SJCRH30 (cell line): ENCODE measurements around the gene TP53. TPM values are rescaled to one million over a fixed set of nuclear protein-coding genes. Genes with fewer than 3 reads are reported as not detected.
"Not testable (repeated sequence)": the region's sequence is repeated elsewhere in the genome, so short reads cannot be mapped to it uniquely, and the experiment has no call there.

Experiments used
- DNase-seq, 2 experiments: peaks; one replicate each; pipeline ENCODE4 v3.0.0-alpha.2; 2015 to 2020
- H3K27ac ChIP-seq: fragments of 250-450 bp; sonication (Bioruptor Pico); 2 replicates; pipeline ENCODE4 v1.5.1; 2020; ENCODE audit warnings: mild to moderate bottlenecking, moderate library complexity
- H3K27me3 ChIP-seq: fragments of 250-450 bp; sonication (Bioruptor Pico); 2 replicates; pipeline ENCODE4 v1.5.1; 2020; ENCODE audit warnings: mild to moderate bottlenecking, moderate library complexity
- H3K36me3 ChIP-seq: fragments of 250-450 bp; sonication (Bioruptor Pico); 2 replicates; pipeline ENCODE4 v1.5.1; 2020; ENCODE audit warnings: mild to moderate bottlenecking, moderate library complexity
- H3K4me1 ChIP-seq: fragments of 250-450 bp; sonication (Bioruptor Pico); 2 replicates; pipeline ENCODE4 v1.5.1; 2020; ENCODE audit warnings: mild to moderate bottlenecking, moderate library complexity
- H3K4me3 ChIP-seq: fragments of 250-450 bp; sonication (Bioruptor Pico); 2 replicates; pipeline ENCODE4 v1.5.1; 2020; ENCODE audit warnings: mild to moderate bottlenecking, moderate library complexity
- H3K9me3 ChIP-seq: fragments of 250-450 bp; sonication (Bioruptor Pico); replicated peaks from 2 replicates; pipeline ENCODE4 v1.5.1; 2020; ENCODE audit warnings: mild to moderate bottlenecking, moderate library complexity
- total RNA-seq: library from RNA; depleted of rRNA; stranded (reverse); fragments of >200 nt; shearing (Covaris generic); gene quantifications from 2 replicates; pipeline ENCODE4 v1.2.3, GENCODE V29; 2014

Gene TP53
- total RNA-seq, 1 experiment from 2014 or later, result 37.8 TPM

GRCh38 chr17:7636163-7636562 is 51.1 kb downstream of the TP53 start:
- Histone ChIP-seq H3K4me3 (no peak overlapping the region), H3K9me3 (no peaks in the 10 kb centered on the region), H3K27me3 (no peaks in the 10 kb centered on the region), H3K4me1 (no peaks in the 10 kb centered on the region), H3K27ac (no peak overlapping the region), H3K36me3 (no peaks in the 10 kb centered on the region)
- no peak for DNase-seq

- peak; percentile 63 to 70 for DNase-seq
- no peaks in the 10 kb centered on the region for H3K36me3 ChIP-seq
- no peak overlapping the region for H3K4me3 ChIP-seq
- no peaks in the 10 kb centered on the region for H3K9me3 ChIP-seq
- no peaks in the 10 kb centered on the region for H3K4me1 ChIP-seq
- no peak overlapping the region for H3K27ac ChIP-seq
- H3K27me3 ChIP-seq, result no peaks in the 10 kb centered on the region
Measured at GRCh38 chr17:7634384-7634783, 52.9 kb downstream of the TP53 start.

GRCh38 chr17:7633093-7633492 is 54.2 kb downstream of the TP53 start:
- DNase-seq, result no peak
- no peaks in the 10 kb centered on the region for H3K36me3 ChIP-seq
- no peak overlapping the region for H3K27ac ChIP-seq
- no peaks in the 10 kb centered on the region for H3K27me3 ChIP-seq
- no peaks in the 10 kb centered on the region for H3K4me1 ChIP-seq
- no peaks in the 10 kb centered on the region for H3K9me3 ChIP-seq
- no peak overlapping the region for H3K4me3 ChIP-seq

GRCh38 chr17:7632492-7632894 is 54.8 kb downstream of the TP53 start:
- Histone ChIP-seq H3K36me3 (no peaks in the 10 kb centered on the region), H3K9me3 (no peaks in the 10 kb centered on the region), H3K4me3 (no peak overlapping the region), H3K27ac (no peak overlapping the region), H3K27me3 (no peaks in the 10 kb centered on the region), H3K4me1 (no peaks in the 10 kb centered on the region)
- DNase-seq, result peak; percentile 27 to 48

- Histone ChIP-seq H3K4me3 (no peak overlapping the region), H3K4me1 (no peaks in the 10 kb centered on the region), H3K27me3 (no peaks in the 10 kb centered on the region), H3K27ac (no peak overlapping the region), H3K36me3 (no peaks in the 10 kb centered on the region), H3K9me3 (no peaks in the 10 kb centered on the region)
- no peak for DNase-seq
Measured at GRCh38 chr17:7631398-7632380, 55.6 kb downstream of the TP53 start.

GRCh38 chr17:7629939-7630571 is 57.2 kb downstream of the TP53 start, which contains the start of gene SHBG:
TSS of gene SHBG (plus strand) at chr17:7630135. CDS start at chr17:7630173, 38 bp downstream.
- Histone ChIP-seq H3K27ac (no peak within 1 kb of the TSS), H3K27me3 (no peaks in the 10 kb centered on the region), H3K4me1 (no peaks in the 10 kb centered on the region), H3K4me3 (no peak within 1 kb of the TSS), H3K36me3 (no peaks in the 10 kb centered on the region), H3K9me3 (no peaks in the 10 kb centered on the region)
- DNase-seq, result no peak

GRCh38 chr17:7627250-7628121 is 59.8 kb downstream of the TP53 start, which contains the start of gene SAT2:
TSS of gene SAT2 (minus strand) at chr17:7627821. CDS start at chr17:7627635, 186 bp downstream.
- H3K27ac ChIP-seq, result peak within 1 kb of the TSS; percentile 74
- peak; percentile 92 to 94 for DNase-seq
- peak within 1 kb of the TSS; percentile 77 for H3K4me3 ChIP-seq
- H3K27me3 ChIP-seq, result no peaks in the 10 kb centered on the region
- no peaks in the 10 kb centered on the region for H3K4me1 ChIP-seq
- no peaks in the 10 kb centered on the region for H3K9me3 ChIP-seq
- H3K36me3 ChIP-seq, result no peaks in the 10 kb centered on the region

GRCh38 chr17:7626956-7627249 is 60.4 kb downstream of the TP53 start:
- Histone ChIP-seq H3K36me3 (no peaks in the 10 kb centered on the region), H3K4me1 (no peaks in the 10 kb centered on the region), H3K4me3 (peak overlapping the region; percentile 77), H3K9me3 (no peaks in the 10 kb centered on the region), H3K27ac (peak overlapping the region; percentile 74; the same call in 1 of the 2 replicates), H3K27me3 (no peaks in the 10 kb centered on the region)
- DNase-seq, result no peak

GRCh38 chr17:7626307-7626706 is 61.0 kb downstream of the TP53 start:
- no peak for DNase-seq
- H3K4me3 ChIP-seq, result no peak overlapping the region
- H3K4me1 ChIP-seq, result no peaks in the 10 kb centered on the region

GRCh38 chr17:7625749-7626148 is 61.5 kb downstream of the TP53 start:
- not testable (repeated sequence) for H3K9me3 ChIP-seq, H3K27ac ChIP-seq, H3K4me3 ChIP-seq, DNase-seq, H3K4me1 ChIP-seq, H3K36me3 ChIP-seq, H3K27me3 ChIP-seq

More at GRCh38 chr17:7626307-7626706, 61.0 kb downstream of the TP53 start:
- Histone ChIP-seq H3K27me3 (no peaks in the 10 kb centered on the region), H3K27ac (no peak overlapping the region), H3K9me3 (no peaks in the 10 kb centered on the region), H3K36me3 (no peaks in the 10 kb centered on the region)

GRCh38 chr17:7623661-7624060 is 63.6 kb downstream of the TP53 start:
- no peaks in the 10 kb centered on the region for H3K9me3 ChIP-seq
- H3K4me1 ChIP-seq, result no peaks in the 10 kb centered on the region
- no peaks in the 10 kb centered on the region for H3K36me3 ChIP-seq
- no peak for DNase-seq
- no peak overlapping the region for H3K27ac ChIP-seq
- no peak overlapping the region for H3K4me3 ChIP-seq
- H3K27me3 ChIP-seq, result no peaks in the 10 kb centered on the region

- Histone ChIP-seq H3K36me3 (no peaks in the 10 kb centered on the region), H3K4me3 (no peak overlapping the region), H3K27me3 (no peaks in the 10 kb centered on the region), H3K9me3 (no peaks in the 10 kb centered on the region), H3K4me1 (no peaks in the 10 kb centered on the region), H3K27ac (no peak overlapping the region)
- DNase-seq, result no peak
Measured at GRCh38 chr17:7620835-7621234, 66.5 kb downstream of the TP53 start.

GRCh38 chr17:7618608-7619007 is 68.7 kb downstream of the TP53 start:
- no peaks in the 10 kb centered on the region for H3K9me3 ChIP-seq
- no peak overlapping the region for H3K4me3 ChIP-seq
- H3K27ac ChIP-seq, result no peak overlapping the region
- DNase-seq, result no peak
- no peaks in the 10 kb centered on the region for H3K36me3 ChIP-seq
- peaks cover 3% of the 10 kb centered on the region; the same call in 1 of the 2 replicates for H3K4me1 ChIP-seq
- no peaks in the 10 kb centered on the region for H3K27me3 ChIP-seq
